Gastroesophageal sphincter (tissue), 3 donors: ENCODE data around the gene TBC1D8.

ENCODE experiments used
- CTCF ChIP-seq, 4 experiments: fragments of 200-600 bp in 2 of 4; fragments of 450-650 bp in 2 of 4; sonication (generic) in 1 of 4; IDR thresholded peaks; one replicate each; pipeline ENCODE4 v1.5.1; 2017 to 2019; ENCODE audit warnings: antibody characterized with exemption in 4 of 4, mild to moderate bottlenecking in 2 of 4, moderate library complexity in 2 of 4
- EP300 ChIP-seq: sonication (generic); formaldehyde crosslinking; IDR thresholded peaks from one replicate; pipeline ENCODE4 v1.6.1; 2017; ENCODE audit warnings: antibody characterized with exemption, mild to moderate bottlenecking

GRCh38 chr2:101113441-101114267 lies 37.5 kb downstream of the TBC1D8 start:
- TF ChIP-seq EP300 (no peak), CTCF (IDR thresholded peaks at IDR 0.05) (no peak)
